Chondrocyte (in vitro differentiated cells): Measurements from ENCODE around the gene APOO. TPM values are rescaled to one million over a fixed set of nuclear protein-coding genes. Genes with fewer than 3 reads are reported as not detected.

Experiments
- DNase-seq: peaks from one replicate; pipeline ENCODE4 v3.0.0; 2021; ENCODE audit warnings: mixed read lengths, low spot score
- H3K27ac Mint-ChIP-seq: one replicate; pipeline ENCODE4 v1.8.0; 2021; ENCODE audit warnings: mild to moderate bottlenecking, moderate library complexity, mixed read lengths; ENCODE audit not compliant: unreplicated experiment
- H3K27me3 Mint-ChIP-seq: 2 replicates; pipeline ENCODE4 v1.8.0; 2021; ENCODE audit warnings: low read depth, mixed read lengths
- H3K36me3 Mint-ChIP-seq: 2 replicates; pipeline ENCODE4 v1.8.0; 2021; ENCODE audit warnings: low read depth, mixed read lengths
- H3K4me1 Mint-ChIP-seq: 2 replicates; pipeline ENCODE4 v1.8.0; 2021; ENCODE audit warnings: low read depth, mild to moderate bottlenecking, mixed read lengths
- H3K4me3 Mint-ChIP-seq: one replicate; pipeline ENCODE4 v1.8.0; 2021; ENCODE audit warnings: mild to moderate bottlenecking, moderate library complexity, mixed read lengths; ENCODE audit not compliant: unreplicated experiment
- H3K9me3 Mint-ChIP-seq: 2 replicates; pipeline ENCODE4 v1.8.0; 2021; ENCODE audit warnings: low read depth, mixed read lengths
- total RNA-seq: library from RNA; stranded (reverse); gene quantifications from 3 replicates; pipeline ENCODE4 v1.2.1, GENCODE V29; 2021
- TF ChIP-seq, protein P1 (sequence below): fragments of 200-600 bp; sonication (generic); IDR thresholded peaks from 2 replicates; pipeline ENCODE4 v1.5.0; 2021; ENCODE audit warnings: antibody characterized with exemption, mild to moderate bottlenecking, moderate library complexity

APOO gene
- total RNA-seq, 1 donor from 2014 or later: 29.1 TPM

DNA sequence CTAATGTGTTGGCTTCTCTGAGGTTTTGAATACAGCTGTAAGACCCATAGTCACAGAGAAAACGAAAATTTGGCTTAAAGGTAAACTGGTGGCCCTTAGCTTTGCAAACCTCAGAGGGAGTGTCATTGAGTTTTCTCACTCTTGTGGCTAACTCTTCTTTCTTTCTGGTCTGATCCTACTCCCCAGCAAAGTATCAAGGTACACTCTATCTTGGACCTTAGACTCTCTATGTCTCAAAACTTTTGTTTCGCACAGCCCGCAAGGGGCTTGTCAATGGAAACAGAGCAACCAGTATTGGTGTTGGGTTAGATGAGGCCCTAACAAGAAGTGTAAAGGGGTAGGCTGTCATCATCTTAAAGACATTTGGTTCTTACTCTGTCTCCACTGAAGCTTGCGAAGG, 19.8 kb downstream of the APOO start:
- H3K27me3 Mint-ChIP-seq: no peaks in the 10 kb centered on the region
- H3K9me3 Mint-ChIP-seq: no peaks in the 10 kb centered on the region
- no peak overlapping the region for H3K4me3 Mint-ChIP-seq
- DNase-seq: no peak
- peaks cover 67% of the 10 kb centered on the region for H3K4me1 Mint-ChIP-seq
- peak overlapping the region; percentile 93 for H3K27ac Mint-ChIP-seq
- H3K36me3 Mint-ChIP-seq: no peaks in the 10 kb centered on the region
- TF ChIP-seq, protein P1, sequence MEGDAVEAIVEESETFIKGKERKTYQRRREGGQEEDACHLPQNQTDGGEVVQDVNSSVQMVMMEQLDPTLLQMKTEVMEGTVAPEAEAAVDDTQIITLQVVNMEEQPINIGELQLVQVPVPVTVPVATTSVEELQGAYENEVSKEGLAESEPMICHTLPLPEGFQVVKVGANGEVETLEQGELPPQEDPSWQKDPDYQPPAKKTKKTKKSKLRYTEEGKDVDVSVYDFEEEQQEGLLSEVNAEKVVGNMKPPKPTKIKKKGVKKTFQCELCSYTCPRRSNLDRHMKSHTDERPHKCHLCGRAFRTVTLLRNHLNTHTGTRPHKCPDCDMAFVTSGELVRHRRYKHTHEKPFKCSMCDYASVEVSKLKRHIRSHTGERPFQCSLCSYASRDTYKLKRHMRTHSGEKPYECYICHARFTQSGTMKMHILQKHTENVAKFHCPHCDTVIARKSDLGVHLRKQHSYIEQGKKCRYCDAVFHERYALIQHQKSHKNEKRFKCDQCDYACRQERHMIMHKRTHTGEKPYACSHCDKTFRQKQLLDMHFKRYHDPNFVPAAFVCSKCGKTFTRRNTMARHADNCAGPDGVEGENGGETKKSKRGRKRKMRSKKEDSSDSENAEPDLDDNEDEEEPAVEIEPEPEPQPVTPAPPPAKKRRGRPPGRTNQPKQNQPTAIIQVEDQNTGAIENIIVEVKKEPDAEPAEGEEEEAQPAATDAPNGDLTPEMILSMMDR: no peak

DNA sequence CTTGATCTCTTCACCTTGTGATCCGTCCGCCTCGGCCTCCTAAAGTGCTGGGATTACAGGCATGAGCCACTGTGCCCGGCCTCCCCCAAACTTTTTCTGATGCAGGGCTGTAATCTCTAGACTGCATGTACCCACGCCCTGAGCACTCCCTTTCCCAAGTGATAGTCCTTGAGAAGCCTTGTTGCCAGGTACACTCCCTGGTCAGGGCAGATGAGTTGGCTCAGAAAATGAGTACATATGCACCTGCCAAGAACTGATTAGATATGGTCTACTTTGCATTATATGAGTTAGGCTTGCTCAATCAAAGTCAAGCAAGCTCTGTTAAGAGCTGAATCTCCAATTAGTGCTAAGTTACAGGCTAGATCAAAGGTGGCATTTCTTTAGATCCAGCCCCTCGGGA, 20.3 kb downstream of the APOO start:
- DNase-seq: no peak
- no peak overlapping the region for H3K4me3 Mint-ChIP-seq
- H3K27me3 Mint-ChIP-seq: no peaks in the 10 kb centered on the region
- H3K36me3 Mint-ChIP-seq: no peaks in the 10 kb centered on the region
- H3K4me1 Mint-ChIP-seq: peaks cover 71% of the 10 kb centered on the region
- no peaks in the 10 kb centered on the region for H3K9me3 Mint-ChIP-seq
- TF ChIP-seq, protein P1: no peak
- no peak overlapping the region for H3K27ac Mint-ChIP-seq

DNA sequence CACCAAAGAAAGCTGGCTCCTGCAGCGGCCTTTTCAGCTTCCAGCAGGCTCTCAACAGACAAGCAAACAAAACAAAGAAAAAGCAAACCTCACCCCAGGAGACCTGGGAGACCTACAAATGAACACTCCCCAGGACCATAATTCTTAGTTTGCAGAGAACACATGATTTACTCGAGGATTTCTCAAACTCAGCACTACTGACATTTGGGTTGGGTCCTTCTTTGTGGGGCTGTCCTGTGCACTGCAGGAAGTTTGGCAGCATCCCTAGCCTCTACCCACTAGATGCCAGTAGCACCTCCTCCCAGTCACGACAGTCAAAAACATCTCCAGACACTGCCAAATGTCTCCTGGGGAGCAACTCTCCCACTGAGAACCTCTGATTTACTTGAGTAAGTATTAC, 21.9 kb downstream of the APOO start:
- H3K4me1 Mint-ChIP-seq: peaks cover 71% of the 10 kb centered on the region
- H3K27ac Mint-ChIP-seq: peak overlapping the region; percentile 76
- TF ChIP-seq, protein P1: peak; percentile 33
- no peak overlapping the region for H3K4me3 Mint-ChIP-seq
- no peaks in the 10 kb centered on the region for H3K27me3 Mint-ChIP-seq
- no peaks in the 10 kb centered on the region for H3K36me3 Mint-ChIP-seq
- DNase-seq: no peak
- no peaks in the 10 kb centered on the region for H3K9me3 Mint-ChIP-seq

DNA sequence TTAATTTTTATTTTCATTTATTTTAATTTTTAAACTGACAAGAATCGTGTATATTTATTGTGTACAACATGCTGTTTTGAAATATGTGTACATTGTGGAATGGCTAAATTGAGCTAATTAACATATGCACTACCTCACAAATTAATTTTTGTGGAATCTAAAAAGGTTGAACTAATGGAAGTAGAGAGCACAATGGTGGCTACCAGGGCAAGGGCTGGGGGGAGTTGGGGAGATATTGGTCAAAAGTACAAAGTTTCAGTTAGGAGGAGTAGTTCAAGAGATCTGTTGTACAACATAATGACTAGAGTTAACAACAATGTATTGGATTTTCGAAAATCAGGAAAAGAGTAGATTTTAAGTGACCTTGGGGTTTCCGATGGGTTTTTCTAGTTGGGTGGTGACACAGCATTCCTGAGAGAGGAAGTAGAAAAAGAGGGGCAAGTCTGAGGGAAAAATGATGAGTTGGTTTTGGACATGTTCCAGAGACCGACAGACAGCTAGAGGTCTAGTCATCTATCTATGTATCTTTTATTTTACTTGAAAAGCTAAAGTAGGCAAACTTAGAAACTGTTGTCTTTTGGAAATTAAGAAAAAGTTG, 23.2 kb downstream of the APOO start:
- DNase-seq: no peak
- Mint-ChIP-seq H3K4me1 (peaks cover 58% of the 10 kb centered on the region), H3K9me3 (no peaks in the 10 kb centered on the region), H3K27me3 (no peaks in the 10 kb centered on the region), H3K4me3 (no peak overlapping the region), H3K36me3 (no peaks in the 10 kb centered on the region), H3K27ac (peak overlapping the region; percentile 89)
- TF ChIP-seq, protein P1: no peak

DNA sequence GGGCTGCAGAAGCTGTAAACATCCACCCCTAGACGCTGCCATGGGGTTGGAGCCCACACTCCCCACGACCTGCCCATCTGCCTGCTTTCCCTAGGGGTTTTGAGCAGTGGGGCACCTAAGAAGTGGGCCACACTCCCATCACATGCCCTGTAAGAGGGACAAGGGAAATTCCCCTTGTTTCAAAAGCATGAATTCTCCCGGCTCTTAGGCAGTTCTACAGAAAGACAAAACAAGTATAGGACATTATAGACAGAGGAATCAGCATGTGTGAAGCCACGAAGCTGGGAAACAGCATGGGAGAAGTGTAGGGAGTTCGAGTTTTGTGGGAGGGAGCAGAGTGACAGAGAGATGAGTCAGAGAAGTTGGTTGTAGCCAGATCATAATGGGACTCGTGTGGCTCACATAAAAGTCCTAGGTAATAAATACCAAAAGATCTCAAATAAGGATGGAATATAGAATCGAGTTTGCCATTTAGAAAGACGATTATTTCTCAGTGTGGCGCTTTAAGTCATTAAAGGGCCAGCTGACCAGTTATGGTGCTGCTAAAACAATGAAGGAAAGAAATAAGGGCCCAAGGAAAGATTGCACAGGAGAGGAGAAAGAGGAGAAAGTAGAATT, 23.9 kb downstream of the APOO start:
- TF ChIP-seq, protein P1: no peak
- Mint-ChIP-seq H3K9me3 (no peaks in the 10 kb centered on the region), H3K36me3 (no peaks in the 10 kb centered on the region), H3K27me3 (no peaks in the 10 kb centered on the region), H3K4me1 (peaks cover 51% of the 10 kb centered on the region), H3K4me3 (peak overlapping the region; percentile 21), H3K27ac (peak overlapping the region; percentile 81)
- DNase-seq: no peak
